HEK293T (cell line): ENCODE data around the gene IL17RA.

Experiments used
- CTCF ChIA-PET: fragments of 350-600 bp; formaldehyde crosslinking; extraction: SDS; loops from one replicate; lab custom pipeline; 2021; ENCODE audit warnings: antibody characterized with exemption, inconsistent platforms; lab: Yijun Ruan, JAX
- POLR2A ChIA-PET: fragments of 350-600 bp; formaldehyde crosslinking; extraction: SDS; loops from one replicate; lab custom pipeline; 2020; ENCODE audit warnings: antibody characterized with exemption, inconsistent platforms; lab: Yijun Ruan, JAX
- DNase-seq: peaks from one replicate; pipeline ENCODE4 v3.0.0; 2012; ENCODE audit warnings: mixed read lengths; ENCODE audit errors: extremely low spot score
- ARNT ChIP-seq: fragments of 450-650 bp; IDR thresholded peaks from 2 replicates; pipeline ENCODE4 v1.6.1; 2017; ENCODE audit warnings: mild to moderate bottlenecking
- BHLHE40 ChIP-seq: fragments of 450-650 bp; IDR thresholded peaks from 2 replicates; pipeline ENCODE4 v1.6.1; 2016; ENCODE audit warnings: mild to moderate bottlenecking, moderate library complexity, borderline replicate concordance
- CTBP1 ChIP-seq: fragments of 450-650 bp; IDR thresholded peaks from 2 replicates; pipeline ENCODE4 v1.6.1; 2016; ENCODE audit warnings: borderline replicate concordance
- ELF4 ChIP-seq: fragments of 450-650 bp; IDR thresholded peaks from 2 replicates; pipeline ENCODE4 v1.6.1; 2017; ENCODE audit warnings: antibody characterized with exemption
- FOXA1 ChIP-seq: fragments of 450-650 bp; IDR thresholded peaks from 2 replicates; pipeline ENCODE4 v1.6.1; 2016; ENCODE audit warnings: mild to moderate bottlenecking
- FOXK2 ChIP-seq: fragments of 450-650 bp; IDR thresholded peaks from 2 replicates; pipeline ENCODE4 v1.6.1; 2016; ENCODE audit warnings: mild to moderate bottlenecking
- FOXM1 ChIP-seq: fragments of 450-650 bp; IDR thresholded peaks from 2 replicates; pipeline ENCODE4 v1.6.1; 2017; ENCODE audit warnings: mild to moderate bottlenecking, borderline replicate concordance
- HDGF ChIP-seq: fragments of 450-650 bp; IDR thresholded peaks from 2 replicates; pipeline ENCODE4 v1.6.1; 2017; ENCODE audit warnings: antibody characterized with exemption, borderline replicate concordance
- L3MBTL2 ChIP-seq: fragments of 450-650 bp; conservative IDR thresholded peaks from 2 replicates; pipeline ENCODE4 v1.6.1; 2016; ENCODE audit warnings: mild to moderate bottlenecking
- LEF1 ChIP-seq: fragments of 450-650 bp; IDR thresholded peaks from 2 replicates; pipeline ENCODE4 v1.6.1; 2017; ENCODE audit warnings: mild to moderate bottlenecking, borderline replicate concordance
- NFRKB ChIP-seq: fragments of 450-650 bp; IDR thresholded peaks from 2 replicates; pipeline ENCODE4 v1.6.1; 2016; ENCODE audit warnings: mild to moderate bottlenecking, moderate library complexity
- SP1 ChIP-seq: fragments of 450-650 bp; IDR thresholded peaks from 2 replicates; pipeline ENCODE4 v1.6.1; 2017
- SUZ12 ChIP-seq: fragments of 450-650 bp; IDR thresholded peaks from 2 replicates; pipeline ENCODE4 v1.6.1; 2016; ENCODE audit warnings: mild to moderate bottlenecking
- TARDBP ChIP-seq: fragments of 450-650 bp; IDR thresholded peaks from 2 replicates; pipeline ENCODE4 v1.6.1; 2016
- ZNF384 ChIP-seq: fragments of 450-650 bp; IDR thresholded peaks from 2 replicates; pipeline ENCODE4 v1.6.1; 2016
- TF ChIP-seq, protein P1 (sequence below): fragments of 450-650 bp; IDR thresholded peaks from 2 replicates; pipeline ENCODE4 v1.6.1; 2016

IL17RA gene

DNA sequence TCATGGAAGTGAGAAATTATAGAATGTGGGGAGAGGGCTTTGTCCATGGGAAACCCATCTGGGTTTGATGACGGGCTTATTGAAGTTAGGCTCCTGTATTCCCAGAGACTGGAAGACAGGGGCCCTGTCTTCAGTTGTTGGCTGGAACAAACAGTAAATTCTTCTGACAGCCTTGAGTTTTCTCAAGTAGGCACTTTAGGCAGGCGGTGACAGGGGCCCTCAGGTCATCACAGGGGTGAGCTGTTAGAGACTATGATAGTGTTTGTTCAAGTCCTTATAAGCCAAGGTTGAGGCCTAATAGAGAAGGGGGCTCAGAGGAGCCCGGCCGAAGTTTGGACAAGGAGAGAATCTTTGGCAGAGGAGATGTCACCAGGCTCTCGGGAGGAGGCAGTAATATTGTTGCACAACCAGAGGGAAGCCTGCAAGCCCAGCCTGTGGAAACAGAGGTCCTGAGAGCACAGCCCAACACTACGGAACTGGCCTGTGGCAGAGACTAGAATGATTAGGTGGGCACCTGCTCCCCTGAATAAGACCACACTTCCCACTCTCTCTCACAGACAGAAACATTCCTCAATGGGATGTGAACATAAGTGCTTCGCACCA lies 20.2 kb upstream of the IL17RA start:
- TF ChIP-seq BHLHE40 (no peak), FOXM1 (no peak)
- DNase-seq = no peak
- POLR2A ChIA-PET = no interaction called here
- CTCF ChIA-PET = no interaction called here

DNA sequence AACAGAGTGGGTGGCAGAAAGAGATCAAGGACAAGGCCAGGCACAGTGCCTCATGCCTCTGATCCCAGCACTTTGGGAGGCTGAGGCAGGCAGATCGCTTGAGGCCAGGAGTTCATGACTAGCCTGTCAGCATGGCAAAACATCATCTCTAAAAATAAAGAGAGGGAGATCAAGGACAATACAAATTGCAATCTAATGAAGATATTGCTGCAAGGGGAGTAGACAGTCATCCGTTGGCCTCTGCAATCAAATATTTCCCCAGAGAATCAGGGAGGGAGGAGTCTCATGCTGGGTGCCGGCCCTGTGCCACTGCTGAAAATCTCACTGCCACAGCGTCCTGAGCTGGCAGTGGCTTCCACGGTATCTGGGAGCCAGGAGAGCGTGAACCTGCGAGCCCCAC lies 19.4 kb upstream of the IL17RA start:
- no peak for DNase-seq
- POLR2A ChIA-PET = no interaction called here
- CTCF ChIA-PET = interaction anchor here (1.1 kb wide), 1 partner anchor 106 kb away, joined by 4 read pairs; no protein-coding TSS in a partner anchor
- no peak for TF ChIP-seq TARDBP
- TF ChIP-seq SUZ12 = no peak
- no peak for TF ChIP-seq LEF1
- TF ChIP-seq BHLHE40 = no peak
- TF ChIP-seq, protein P1, sequence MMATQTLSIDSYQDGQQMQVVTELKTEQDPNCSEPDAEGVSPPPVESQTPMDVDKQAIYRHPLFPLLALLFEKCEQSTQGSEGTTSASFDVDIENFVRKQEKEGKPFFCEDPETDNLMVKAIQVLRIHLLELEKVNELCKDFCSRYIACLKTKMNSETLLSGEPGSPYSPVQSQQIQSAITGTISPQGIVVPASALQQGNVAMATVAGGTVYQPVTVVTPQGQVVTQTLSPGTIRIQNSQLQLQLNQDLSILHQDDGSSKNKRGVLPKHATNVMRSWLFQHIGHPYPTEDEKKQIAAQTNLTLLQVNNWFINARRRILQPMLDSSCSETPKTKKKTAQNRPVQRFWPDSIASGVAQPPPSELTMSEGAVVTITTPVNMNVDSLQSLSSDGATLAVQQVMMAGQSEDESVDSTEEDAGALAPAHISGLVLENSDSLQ = no peak
- no peak for TF ChIP-seq ZNF384
- TF ChIP-seq FOXA1 = no peak
- TF ChIP-seq CTBP1 = no peak
- no peak for TF ChIP-seq NFRKB
- TF ChIP-seq HDGF = no peak
- TF ChIP-seq ELF4 = no peak
- TF ChIP-seq L3MBTL2 = no peak

DNA sequence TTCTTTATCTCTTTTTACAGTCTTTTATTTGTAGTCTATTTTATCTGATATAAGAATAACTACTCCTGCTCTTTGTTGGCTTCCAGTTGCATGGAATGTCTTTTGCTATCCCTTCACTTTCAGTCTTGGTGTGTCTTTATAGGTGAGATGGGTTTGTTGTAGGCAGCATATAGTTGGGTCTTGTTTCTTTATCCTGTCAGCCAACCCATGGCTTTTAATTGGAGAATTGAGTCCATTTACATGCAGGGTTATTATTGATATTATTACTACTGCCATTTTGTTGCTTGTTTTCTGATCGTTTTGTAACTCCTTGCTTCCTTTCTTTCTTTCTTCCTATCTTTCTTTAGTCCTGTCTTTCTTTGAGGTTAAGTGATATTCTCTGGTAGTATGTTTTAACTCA lies 11.9 kb upstream of the IL17RA start:
- TF ChIP-seq ELF4 (no peak), HDGF (no peak), SUZ12 (no peak), LEF1 (no peak), ZNF384 (no peak)
- ChIA-PET CTCF (interaction anchor here (1.5 kb wide), 1 partner anchor 15 kb away, joined by 4 read pairs; no protein-coding TSS in a partner anchor), POLR2A (no interaction called here)
- no peak for DNase-seq

DNA sequence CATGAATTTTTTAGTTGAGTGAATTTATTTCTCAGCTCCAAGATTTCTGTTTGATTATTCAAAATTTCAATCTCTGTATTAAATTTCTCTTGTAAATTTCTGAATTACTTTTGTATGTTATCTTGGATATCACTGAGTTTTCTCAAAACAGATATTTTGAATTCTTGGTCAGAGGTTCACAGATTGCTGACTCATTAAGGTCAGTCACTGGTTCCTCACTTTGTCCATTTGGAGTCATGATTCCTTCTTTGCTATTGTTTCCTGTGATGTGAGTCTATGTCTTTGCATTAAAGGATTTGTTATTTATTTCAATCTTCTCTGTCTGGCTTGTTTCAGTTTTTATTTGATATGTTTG lies 10.2 kb upstream of the IL17RA start:
- no peak for DNase-seq

DNA sequence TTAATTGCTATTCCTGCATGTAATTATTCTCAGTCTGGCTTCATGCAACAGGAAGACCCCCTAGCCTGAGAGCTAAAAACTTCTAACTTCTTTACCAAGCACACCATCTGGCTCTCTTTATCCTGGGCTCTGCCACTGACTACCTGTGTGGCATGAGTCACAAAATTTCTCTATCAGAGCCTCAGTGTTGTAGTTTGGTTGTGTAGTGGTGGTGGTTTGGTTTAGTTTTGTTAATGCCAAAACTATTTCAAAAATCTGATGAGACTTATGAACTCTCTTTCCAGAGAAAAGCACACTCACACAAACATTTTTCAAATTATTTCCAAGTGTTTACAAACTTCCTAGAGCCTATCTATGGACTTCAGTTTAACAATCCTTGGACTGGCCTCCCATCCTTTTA lies 7.5 kb upstream of the IL17RA start:
- ChIA-PET CTCF (interaction anchor here (0.6 kb wide), 1 partner anchor 19 kb away, joined by 3 read pairs; no protein-coding TSS in a partner anchor), POLR2A (no interaction called here)
- no peak for DNase-seq
- TF ChIP-seq ARNT (no peak), SUZ12 (no peak), ELF4 (no peak), CTBP1 (no peak), FOXM1 (no peak), HDGF (no peak), LEF1 (no peak), FOXK2 (no peak), NFRKB (no peak), TARDBP (no peak), ZNF384 (no peak), L3MBTL2 (no peak), BHLHE40 (no peak), FOXA1 (no peak), SP1 (no peak)
- TF ChIP-seq, protein P1 = no peak

More for the DNA sequence above, 10.2 kb upstream of the IL17RA start:
- CTCF ChIA-PET = interaction anchor here (0.7 to 2.7 kb wide), 3 partner anchors 97 to 427 kb away, joined by 3 to 14 read pairs (median 4); no protein-coding TSS in a partner anchor
- TF ChIP-seq L3MBTL2 (no peak), SP1 (no peak), TARDBP (no peak), BHLHE40 (no peak), FOXM1 (no peak)
- POLR2A ChIA-PET = interaction anchor here (1.5 kb wide), 1 partner anchor 97 kb away, joined by 7 read pairs; no protein-coding TSS in a partner anchor

DNA sequence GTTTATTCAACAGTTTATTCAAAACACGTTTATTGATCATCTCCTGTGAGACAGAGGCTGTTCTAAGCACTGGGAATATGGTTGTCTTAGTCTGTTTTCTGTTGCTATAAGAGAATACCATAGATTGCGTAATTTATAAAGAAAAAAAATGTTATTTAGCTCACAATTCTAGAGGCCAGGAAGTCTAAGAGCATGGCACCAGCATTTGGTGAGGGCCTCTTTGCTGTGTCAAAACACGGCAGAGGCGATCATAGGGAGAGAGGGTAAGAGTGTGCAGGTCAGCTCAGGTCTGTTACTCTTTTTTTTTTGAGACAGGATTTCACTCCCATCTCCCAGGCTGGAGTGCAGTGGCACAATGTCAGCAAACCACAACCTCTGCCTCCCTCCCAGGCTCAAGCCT lies 5.2 kb upstream of the IL17RA start:
- TF ChIP-seq, protein P1 = no peak
- TF ChIP-seq FOXA1 (no peak), ARNT (no peak), CTBP1 (no peak), SUZ12 (no peak)
- no peak for DNase-seq
- ChIA-PET POLR2A (no interaction called here), CTCF (interaction anchor here (0.6 to 2.2 kb wide), 2 partner anchors 15 to 92 kb away, joined by 3 to 7 read pairs; no protein-coding TSS in a partner anchor)

DNA sequence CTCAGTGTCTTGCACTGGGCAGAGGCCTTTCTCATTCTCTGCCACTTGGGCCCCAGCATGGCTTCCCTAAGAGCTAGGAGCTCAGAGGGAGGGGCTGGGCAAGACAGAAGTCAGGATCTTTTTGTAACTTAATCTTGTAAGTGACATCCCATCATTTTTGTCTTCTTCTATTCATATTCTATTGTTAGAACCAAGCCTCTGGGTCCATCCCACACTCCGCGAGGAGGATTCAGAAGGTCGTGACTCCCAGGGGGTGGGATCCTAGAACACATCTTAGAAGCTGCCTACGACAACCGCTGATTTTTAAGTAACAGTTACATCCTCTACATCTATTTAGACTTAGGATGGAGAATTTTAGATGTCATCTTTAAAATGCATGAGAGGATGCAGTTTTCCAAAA lies 1.5 kb upstream of the IL17RA start:
- no peak for TF ChIP-seq L3MBTL2
- TF ChIP-seq ZNF384 = no peak
- no peak for TF ChIP-seq FOXM1
- TF ChIP-seq CTBP1 = no peak
- no peak for TF ChIP-seq SUZ12
- TF ChIP-seq BHLHE40 = no peak
- TF ChIP-seq LEF1 = no peak
- TF ChIP-seq NFRKB = no peak
- TF ChIP-seq FOXK2 = no peak
- no peak for TF ChIP-seq ELF4
- TF ChIP-seq, protein P1 = no peak
- no peak for TF ChIP-seq FOXA1
- no peak for TF ChIP-seq SP1
- no peak for TF ChIP-seq ARNT
- no peak for DNase-seq
- ChIA-PET POLR2A (interaction anchor here (1.5 kb wide), 1 partner anchor 88 kb away, joined by 7 read pairs; no protein-coding TSS in a partner anchor), CTCF (no interaction called here)
